ENCODE results near the gene GSE1.

Gene GSE1

DNA sequence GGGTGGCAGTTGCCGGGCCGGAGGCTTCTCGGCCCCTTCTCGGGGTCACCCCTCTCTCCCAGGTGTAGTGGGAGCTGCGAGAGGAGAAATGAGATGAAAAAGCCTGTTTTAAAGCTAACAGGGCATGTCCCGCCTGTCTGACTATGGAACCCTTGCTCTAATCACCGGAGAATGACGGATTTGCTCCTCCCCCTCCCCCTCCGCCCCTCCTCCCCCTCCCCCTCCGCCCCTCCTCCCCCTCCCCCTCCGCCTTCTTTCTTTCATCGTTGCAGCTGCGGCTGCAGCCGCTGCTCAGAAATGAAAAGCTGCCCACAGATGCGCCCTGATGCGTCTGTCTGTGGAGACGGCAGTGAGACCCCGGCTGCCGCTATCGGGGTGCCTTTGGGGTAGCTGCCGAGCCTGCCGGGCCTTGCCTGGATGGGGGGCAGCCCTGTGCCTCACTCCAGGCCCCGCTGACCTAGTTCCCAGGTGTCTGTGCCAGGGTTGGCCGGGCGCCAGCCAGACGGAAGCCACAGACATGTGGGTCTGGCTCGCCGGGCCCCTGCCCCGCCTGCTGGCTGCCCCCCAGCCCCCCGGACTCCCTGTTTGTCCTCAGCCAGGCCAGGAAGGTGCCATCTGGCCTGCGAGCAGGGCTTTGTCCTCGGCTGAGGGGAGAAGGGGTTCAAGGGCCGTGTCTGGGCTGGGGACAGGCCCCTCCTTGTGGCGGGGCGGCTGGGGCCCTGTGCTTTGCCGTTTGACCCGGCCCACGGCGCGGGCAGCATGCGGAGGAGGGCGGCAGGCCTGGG is 37.9 kb downstream of the GSE1 start:
- DNase-seq: no peak

DNA sequence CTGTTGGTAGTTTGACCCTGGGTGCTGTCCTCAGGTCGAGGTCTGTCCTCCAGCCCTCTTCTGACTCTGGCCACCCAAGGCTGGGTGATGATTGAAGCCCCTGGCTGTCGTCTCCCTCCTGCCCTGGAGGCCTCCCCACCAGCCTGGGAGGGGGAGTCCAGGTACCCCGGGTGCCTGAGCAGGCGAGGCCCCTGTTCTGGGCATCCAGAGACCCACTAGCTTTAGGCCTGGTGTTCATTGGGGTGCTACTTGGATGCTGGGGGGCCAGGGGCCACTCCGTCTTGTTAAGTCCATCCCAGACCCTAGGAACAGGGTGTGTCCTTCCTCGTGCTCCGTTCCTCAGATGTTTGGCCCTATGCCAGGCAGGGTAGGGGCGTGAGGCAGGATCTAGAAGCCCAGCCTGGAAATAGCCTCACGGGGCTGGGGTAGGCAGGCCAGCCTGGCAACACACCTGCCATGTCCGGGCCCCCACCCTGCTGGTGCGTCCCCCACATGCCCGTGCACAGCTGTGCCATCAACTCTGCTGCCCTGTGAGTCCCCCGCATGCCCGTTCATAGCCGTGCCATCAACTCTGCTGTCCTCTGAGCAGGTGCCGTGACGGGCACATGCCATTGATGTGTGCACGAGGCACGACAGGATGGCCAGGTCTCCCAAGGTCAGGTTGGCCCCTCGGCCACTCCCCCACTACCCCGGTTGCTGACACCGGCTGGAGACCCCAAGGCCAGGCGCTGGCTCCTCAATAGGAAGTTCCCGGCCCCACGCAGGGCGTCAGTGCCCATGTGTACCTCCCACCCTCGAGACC is 38.7 kb downstream of the GSE1 start:
- no peak for DNase-seq

GRCh38 chr16:85652431-85653221 is 39.5 kb downstream of the GSE1 start:
- no peak for DNase-seq

DNA sequence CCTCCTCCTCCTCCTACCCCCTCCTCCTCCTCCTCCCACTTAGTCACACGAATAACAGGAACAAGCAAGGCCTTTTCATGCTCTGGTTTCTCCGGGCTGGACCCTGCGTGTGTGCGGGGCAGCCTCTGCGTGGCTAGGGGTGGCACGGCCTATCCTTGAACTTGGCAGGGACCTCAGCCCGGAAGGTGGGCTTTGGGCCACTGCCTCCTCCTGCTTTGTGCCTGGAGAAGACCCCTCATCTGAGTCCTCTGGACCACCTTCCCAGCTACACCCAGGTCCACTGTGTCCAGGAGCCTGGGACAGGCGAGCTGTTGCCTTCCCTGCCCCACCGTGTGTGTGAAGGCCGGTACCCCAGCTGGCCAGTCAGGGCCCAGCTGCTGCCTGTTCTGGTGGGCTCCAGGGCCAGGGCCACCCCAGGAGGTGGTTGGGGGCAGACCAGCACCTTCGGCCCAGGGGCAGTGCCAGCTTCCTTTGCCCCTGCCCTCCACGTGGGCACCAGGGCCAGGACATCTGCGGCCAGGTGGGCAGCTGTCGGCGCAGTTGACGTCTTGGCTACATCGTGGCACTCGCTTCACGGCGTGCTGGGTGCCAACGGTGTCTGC is 40.3 kb downstream of the GSE1 start:
- no peak for DNase-seq

GRCh38 chr16:85654251-85655095 is 41.4 kb downstream of the GSE1 start:
- no peak for DNase-seq

DNA sequence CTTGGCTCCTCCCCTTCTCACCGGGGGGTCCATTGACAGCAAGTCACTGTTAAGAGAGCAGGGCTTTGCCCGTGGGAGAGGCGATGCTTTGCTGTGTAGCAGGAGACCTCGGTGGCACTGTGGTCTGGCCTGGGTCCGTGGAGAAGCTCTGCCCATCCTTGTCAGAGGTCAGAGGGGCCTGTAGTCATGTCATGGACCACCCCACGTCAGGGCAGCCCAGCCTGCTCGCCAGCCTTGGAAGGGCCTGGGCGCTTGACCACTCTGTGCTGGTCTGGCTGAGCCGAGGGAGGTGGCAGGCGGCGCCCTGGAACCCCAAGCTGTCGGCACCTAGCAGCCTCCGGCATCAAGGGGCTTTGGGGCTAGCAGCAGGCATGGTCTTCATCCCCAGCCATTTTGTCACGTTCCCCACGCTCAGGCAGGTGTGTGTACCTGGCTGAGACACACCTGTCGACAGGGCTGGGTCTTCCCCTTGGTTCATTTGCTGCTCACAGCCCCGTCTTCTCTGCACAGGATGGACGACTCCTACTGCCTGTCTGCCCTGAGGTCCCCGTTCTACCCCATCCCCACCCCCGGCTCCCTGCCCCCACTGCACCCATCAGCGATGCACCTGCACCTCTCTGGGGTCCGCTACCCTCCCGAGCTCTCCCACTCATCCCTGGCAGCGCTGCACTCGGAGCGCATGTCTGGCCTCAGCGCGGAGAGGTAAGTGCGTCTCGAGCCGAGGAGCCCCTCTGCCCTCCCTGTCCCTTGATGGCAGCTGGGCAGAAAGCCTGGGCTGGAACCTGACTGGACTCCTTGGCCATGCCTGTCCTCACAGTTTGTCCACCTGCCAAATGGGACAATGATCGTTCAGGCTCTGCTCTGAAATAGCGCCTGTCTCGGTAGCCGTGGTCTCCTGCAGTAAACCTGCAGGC is 42.4 kb downstream of the GSE1 start:
- DNase-seq: no peak

DNA sequence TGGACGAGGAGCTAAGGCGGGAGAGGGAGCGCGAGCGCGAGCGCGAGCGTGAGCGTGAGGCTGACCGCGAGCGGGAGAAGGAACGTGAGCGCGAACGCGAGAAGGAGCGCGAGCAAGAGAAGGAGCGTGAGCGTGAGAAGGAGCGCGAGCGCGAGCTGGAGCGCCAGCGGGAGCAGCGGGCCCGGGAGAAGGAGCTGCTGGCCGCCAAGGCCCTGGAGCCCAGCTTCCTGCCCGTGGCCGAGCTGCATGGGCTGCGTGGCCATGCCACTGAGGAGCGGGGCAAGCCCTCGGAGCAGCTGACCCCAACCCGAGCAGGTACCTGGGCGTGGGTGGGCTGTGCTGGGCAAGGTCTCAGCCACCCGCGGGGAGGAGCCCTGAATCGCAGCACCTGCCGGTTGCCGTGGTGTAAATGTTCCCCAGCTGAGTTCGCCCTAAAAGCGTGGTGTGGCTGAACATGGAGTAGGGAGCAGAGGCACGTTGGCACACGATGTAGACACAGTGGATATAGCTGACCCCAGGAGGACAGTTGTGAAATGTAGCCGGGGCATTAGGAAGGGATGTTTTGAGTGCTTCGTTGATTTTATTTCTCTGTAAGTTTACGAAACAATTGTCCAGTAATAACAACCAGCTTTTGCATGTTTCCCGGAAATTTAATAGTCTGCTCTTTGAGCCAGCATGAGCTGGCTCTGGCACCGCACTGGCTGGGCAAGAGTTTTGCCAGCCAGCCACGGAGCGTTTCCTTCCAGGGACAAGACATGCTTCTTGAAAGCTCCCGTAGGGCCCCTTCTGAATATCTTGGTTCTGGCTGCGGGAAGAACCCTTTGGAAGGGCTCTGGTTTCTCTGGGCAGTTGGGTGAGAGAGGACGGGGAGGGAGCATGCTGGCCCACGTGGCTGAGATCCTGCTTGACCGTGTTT is 43.5 kb downstream of the GSE1 start:
- DNase-seq: no peak

GRCh38 chr16:85657267-85657650 is 44.1 kb downstream of the GSE1 start:
- no peak for DNase-seq

GRCh38 chr16:85657996-85658395 is 44.9 kb downstream of the GSE1 start:
- DNase-seq: no peak

- no peak for DNase-seq
Observed at GRCh38 chr16:85658504-85659326, 45.6 kb downstream of the GSE1 start.

DNA sequence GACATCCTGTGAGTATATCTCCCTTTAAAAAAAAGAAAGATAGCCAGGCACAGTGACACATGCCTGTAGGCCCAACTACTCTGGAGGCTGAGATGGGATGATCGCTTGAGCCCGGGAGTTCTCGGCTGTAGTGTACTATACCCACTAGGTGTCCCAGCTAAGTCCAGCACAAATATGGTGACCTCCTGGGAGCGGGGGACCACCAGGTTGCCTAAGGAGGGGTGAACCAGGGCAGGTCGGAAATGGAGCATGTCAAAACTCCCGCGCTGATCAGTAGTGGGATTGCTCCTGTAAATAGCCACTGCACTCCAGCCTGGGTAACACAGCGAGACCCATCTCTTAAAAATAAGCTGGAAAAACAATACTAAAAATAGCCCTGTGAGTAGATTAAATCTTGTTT is 46.2 kb downstream of the GSE1 start:
- DNase-seq: no peak

- DNase-seq: no peak
Observed at GRCh38 chr16:85659805-85660511, 46.8 kb downstream of the GSE1 start.

GRCh38 chr16:85660843-85661739 is 48.0 kb downstream of the GSE1 start:
- DNase-seq: no peak

DNA sequence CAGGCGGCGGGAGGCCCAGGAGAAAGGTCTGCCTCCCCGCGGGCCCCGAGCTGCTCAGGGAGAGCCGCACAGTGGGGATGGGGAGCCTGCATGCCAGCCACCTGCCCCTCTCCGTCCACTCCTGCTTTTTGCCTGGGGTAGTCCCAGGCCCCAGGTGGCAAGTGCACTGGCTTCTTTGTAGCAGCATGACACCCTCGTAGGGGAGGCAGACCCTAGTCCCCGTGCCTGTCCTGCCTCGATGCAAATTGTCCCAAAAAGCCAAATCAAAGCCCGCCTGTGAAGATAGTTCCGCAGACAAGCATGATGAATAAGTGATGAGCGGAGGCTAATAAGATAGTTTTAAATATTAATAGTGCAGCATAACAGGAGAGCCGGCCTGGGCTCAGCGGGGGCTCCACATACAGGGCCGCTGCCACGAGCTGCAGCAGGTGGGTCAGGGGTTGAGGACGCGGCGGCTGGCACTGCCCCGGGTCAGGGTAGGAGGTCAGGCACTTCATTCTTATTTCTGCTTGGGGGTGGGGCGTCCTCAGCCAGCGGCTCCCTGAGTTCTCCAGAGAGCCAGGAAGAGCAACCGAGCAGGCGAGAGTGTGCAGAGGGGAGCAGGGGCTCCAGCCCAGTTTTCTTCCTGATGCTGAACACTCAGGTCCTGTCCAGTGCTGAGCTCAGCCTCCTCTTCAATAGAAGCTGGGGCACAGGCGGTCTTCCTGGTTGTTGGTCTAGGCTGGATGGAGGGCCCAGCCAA is 48.8 kb downstream of the GSE1 start:
- no peak for DNase-seq

- DNase-seq: no peak
Observed at GRCh38 chr16:85662482-85662812, 49.3 kb downstream of the GSE1 start.

DNA sequence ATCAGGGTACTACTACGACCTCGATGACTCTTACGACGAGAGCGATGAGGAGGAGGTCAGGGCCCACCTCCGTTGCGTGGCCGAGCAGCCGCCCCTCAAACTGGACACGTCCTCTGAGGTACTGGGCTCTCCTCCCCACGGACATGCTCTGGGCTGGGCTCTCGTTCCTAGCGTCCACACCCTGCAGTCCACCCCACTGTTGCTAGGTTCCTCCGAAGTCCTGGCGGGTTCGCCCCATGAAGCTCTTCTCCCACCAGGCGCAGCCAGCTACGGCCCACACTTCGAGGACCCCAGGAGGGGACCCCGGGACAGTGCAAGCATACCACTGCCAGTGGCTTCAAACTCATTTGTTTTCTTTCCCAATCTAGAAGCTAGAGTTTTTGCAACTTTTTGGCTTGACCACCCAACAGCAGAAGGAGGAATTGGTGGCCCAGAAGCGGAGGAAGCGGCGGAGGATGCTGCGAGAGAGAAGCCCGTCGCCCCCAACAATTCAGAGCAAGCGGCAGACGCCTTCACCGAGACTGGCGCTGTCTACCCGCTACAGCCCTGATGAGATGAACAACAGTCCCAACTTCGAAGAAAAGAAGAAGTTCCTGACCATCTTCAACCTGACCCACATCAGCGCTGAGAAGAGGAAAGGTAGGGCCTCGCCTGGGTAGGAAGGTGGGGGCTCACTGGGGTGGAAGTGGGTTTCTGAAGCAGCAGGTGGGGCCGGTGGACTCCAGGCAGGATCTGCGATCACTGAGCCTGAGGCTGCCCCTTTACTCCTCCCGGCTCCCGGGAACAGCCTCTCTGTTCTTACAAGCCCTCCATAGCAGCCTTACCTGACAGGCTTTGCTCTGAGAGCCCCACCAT is 50.1 kb downstream of the GSE1 start:
- DNase-seq: no peak
